K562 (cell line): ENCODE results near the gene PYDC1. TPM values are rescaled to one million over a fixed set of nuclear protein-coding genes. Genes with fewer than 3 reads are reported as not detected.

Source experiments
- ASH1L ChIP-seq: fragments of 450-650 bp; IDR thresholded peaks from 2 replicates; pipeline ENCODE4 v1.6.1; 2018; ENCODE audit warnings: borderline replicate concordance, mild to moderate bottlenecking, low read depth; ENCODE audit not compliant: partially characterized antibody
- CBX1 ChIP-seq: sonication (generic); IDR thresholded peaks from 2 replicates; pipeline ENCODE4 v1.6.1; 2016; ENCODE audit warnings: antibody characterized with exemption, low read depth, mild to moderate bottlenecking
- FOSL1 ChIP-seq: fragments of 200-800 bp; sonication (Bioruptor generic); conservative IDR thresholded peaks from 2 replicates; pipeline ENCODE4 v1.6.1; 2016; ENCODE audit warnings: missing genetic modification characterization, missing compliant biosample characterization
- HDGF ChIP-seq: fragments of 450-650 bp; IDR thresholded peaks from 2 replicates; pipeline ENCODE4 v1.6.1; 2016
- HOXB6 ChIP-seq: fragments of 250-450 bp; sonication (Bioruptor Pico); IDR thresholded peaks from 2 replicates; pipeline ENCODE4 v1.5.1; 2022; ENCODE audit warnings: mild to moderate bottlenecking, borderline replicate concordance
- KDM2B ChIP-seq: fragments of 250-450 bp; sonication (Bioruptor Pico); IDR thresholded peaks from 2 replicates; pipeline ENCODE4 v1.8.0; 2021; ENCODE audit warnings: mild to moderate bottlenecking, moderate library complexity
- KDM5B ChIP-seq: fragments of 200-600 bp; sonication (generic); IDR thresholded peaks from 2 replicates; pipeline ENCODE4 v1.6.1; 2012; ENCODE audit warnings: low read depth, mild to moderate bottlenecking, moderate library complexity, low read length, control low read depth, inconsistent platforms; ENCODE audit not compliant: insufficient replicate concordance
- MCM2 ChIP-seq: fragments of 450-650 bp; IDR thresholded peaks from 2 replicates; pipeline ENCODE4 v1.6.1; 2017; ENCODE audit warnings: low read depth, mild to moderate bottlenecking
- MECOM ChIP-seq: fragments of 250-450 bp; sonication (Bioruptor Pico); IDR thresholded peaks from 2 replicates; pipeline ENCODE4 v1.8.0; 2022; ENCODE audit warnings: inconsistent platforms
- MEF2D ChIP-seq: conservative IDR thresholded peaks from 2 replicates; pipeline ENCODE4 v1.6.1; 2016; ENCODE audit warnings: low read depth, missing genetic modification characterization, missing compliant biosample characterization
- MTF1 ChIP-seq: fragments of 250-450 bp; sonication (Bioruptor Pico); IDR thresholded peaks from 2 replicates; pipeline ENCODE4 v1.9.0; 2021; ENCODE audit warnings: moderate library complexity, mild to moderate bottlenecking, inconsistent platforms, borderline replicate concordance
- POLR2AphosphoS2 ChIP-seq: IDR thresholded peaks from 2 replicates; pipeline ENCODE4 v1.6.1; 2012; ENCODE audit warnings: low read length, improper control_type of control experiment
- RAD51 ChIP-seq: fragments of 450-650 bp; IDR thresholded peaks from 2 replicates; pipeline ENCODE4 v1.7.1; 2016; ENCODE audit warnings: low read depth, mild to moderate bottlenecking, borderline replicate concordance
- TBL1XR1 ChIP-seq, 2 experiments: IDR thresholded peaks; 2 replicates each; pipeline ENCODE4 v1.6.1; 2012; ENCODE audit warnings: improper control_type of control experiment in 2 of 2, low read length in 2 of 2, mild to moderate bottlenecking in 1 of 2
- TGIF2 ChIP-seq: sonication (generic); formaldehyde crosslinking; IDR thresholded peaks from 2 replicates; pipeline ENCODE4 v1.8.1; 2022; ENCODE audit warnings: mild to moderate bottlenecking, missing genetic modification reagents, moderate library complexity
- ZBED1 ChIP-seq: IDR thresholded peaks from 2 replicates; pipeline ENCODE4 v1.6.1; 2014
- ZFPM2 ChIP-seq: fragments of 250-450 bp; sonication (Bioruptor Pico); IDR thresholded peaks from 2 replicates; pipeline ENCODE4 v1.5.1; 2022; ENCODE audit warnings: mild to moderate bottlenecking
- ZKSCAN1 ChIP-seq: fragments of 150-350 bp; IDR thresholded peaks from 2 replicates; pipeline ENCODE4 v1.6.1; 2016; ENCODE audit warnings: low read depth, low read length
- ZNF124 ChIP-seq: sonication (generic); formaldehyde crosslinking; IDR thresholded peaks from 2 replicates; pipeline ENCODE4 v1.8.1; 2022; ENCODE audit warnings: missing genetic modification reagents
- ZNF41 ChIP-seq: fragments of 250-450 bp; sonication (Bioruptor Pico); conservative IDR thresholded peaks from 2 replicates; pipeline ENCODE4 v1.4.0; 2020; ENCODE audit warnings: mild to moderate bottlenecking
- ZNF75A ChIP-seq: fragments of 450-650 bp; formaldehyde crosslinking; IDR thresholded peaks from 2 replicates; pipeline ENCODE4 v1.4.0; 2020; ENCODE audit warnings: mild to moderate bottlenecking
- ZZZ3 ChIP-seq: fragments of 450-650 bp; IDR thresholded peaks from 2 replicates; pipeline ENCODE4 v1.6.1; 2016; ENCODE audit warnings: antibody characterized with exemption, mild to moderate bottlenecking, moderate library complexity
- polyA plus RNA-seq, 8 experiments: library from polyadenylated mRNA; depleted of rRNA in 4 of 8; stranded (reverse) in 5 of 8; unstranded in 3 of 8; fragments of >200 nt; fragmentation: Nextera tagmentation in 2 of 8; fragmentation: Illumina TruSeq in 1 of 8; extraction: Ambion mirVana in 2 of 8; extraction: Trizol in 1 of 8; gene quantifications; 2 replicates each; pipeline versions ENCODE4 v1.2.1 to v1.2.3, GENCODE V29; 2011 to 2014; ENCODE audit warnings: inconsistent platforms in 1 of 8, missing spikeins in 1 of 8
- total RNA-seq, 7 experiments: library from RNA; depleted of rRNA in 6 of 7; stranded (reverse); fragments of >200 nt in 6 of 7; fragmentation: Illumina TruSeq in 2 of 7; extraction: Trizol in 2 of 7; gene quantifications; 2 replicates each; pipeline versions ENCODE4 v1.2.1 to v1.2.3, GENCODE V29; 2011 to 2021; ENCODE audit warnings: low replicate concordance in 1 of 7
- TF ChIP-seq, protein P1 (sequence below): fragments of 450-650 bp; IDR thresholded peaks from 2 replicates; pipeline ENCODE4 v1.6.1; 2017; ENCODE audit warnings: mild to moderate bottlenecking, moderate library complexity
- TF ChIP-seq, protein P2 (sequence below): fragments of 200-400 bp; formaldehyde crosslinking; IDR thresholded peaks from 2 replicates; pipeline ENCODE4 v1.6.1; 2017; ENCODE audit warnings: mild to moderate bottlenecking, low read depth, low read length, moderate library complexity
- TF ChIP-seq, protein P3 (sequence below): fragments of 450-650 bp; formaldehyde crosslinking; IDR thresholded peaks from 2 replicates; pipeline ENCODE4 v1.4.0; 2020; ENCODE audit warnings: mild to moderate bottlenecking
- TF ChIP-seq, protein P4 (sequence below), 3 experiments: IDR thresholded peaks in 2 of 3; conservative IDR thresholded peaks in 1 of 3; 2 replicates each; pipeline ENCODE4 v1.5.1; 2011 to 2012; ENCODE audit warnings: low read length in 3 of 3, mild to moderate bottlenecking in 3 of 3, control low read depth in 2 of 3, improper control_type of control experiment in 1 of 3, inconsistent platforms in 1 of 3, low read depth in 1 of 3, mixed read lengths in 1 of 3, moderate library complexity in 1 of 3; ENCODE audit not compliant: insufficient read depth in 2 of 3

Gene PYDC1
- total and polyA plus RNA-seq, 9 of the 15 experiments (the other 6 are each of a cell fraction or from before 2014, with no cell fraction given), result not detected

DNA sequence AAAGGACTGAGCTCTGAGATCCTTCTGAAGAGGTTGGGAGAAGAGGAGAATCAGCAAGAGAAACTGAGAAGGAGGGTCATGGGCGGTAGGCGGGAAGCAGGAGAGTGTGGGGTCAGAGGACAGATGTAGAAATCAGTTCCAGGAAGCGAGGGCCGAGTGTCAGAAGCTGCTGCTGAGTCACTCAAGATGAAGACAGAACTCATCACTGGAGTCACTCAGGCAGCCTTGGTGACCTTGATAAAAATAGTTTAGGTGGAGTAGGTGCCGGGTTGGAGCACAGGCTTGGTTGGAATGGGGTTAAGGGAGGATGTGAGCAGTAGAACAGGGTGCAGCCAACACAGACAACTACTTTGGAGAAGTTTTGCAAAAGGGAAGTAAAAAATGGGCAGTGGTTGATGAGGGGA lies 36.7 kb upstream of the PYDC1 start (continued):
- no peak for TF ChIP-seq POLR2AphosphoS2
- TF ChIP-seq RAD51, result no peak
- no peak for TF ChIP-seq MCM2
- no peak for TF ChIP-seq ZNF75A (CRISPR knock-in tag)
- no peak for TF ChIP-seq ASH1L
- no peak for TF ChIP-seq ZNF41 (CRISPR knock-in tag)
- TF ChIP-seq HDGF, result no peak
- no peak for TF ChIP-seq ZKSCAN1
- no peak for TF ChIP-seq MTF1 (CRISPR knock-in tag)
- no peak for TF ChIP-seq KDM2B
- TF ChIP-seq ZFPM2 (CRISPR knock-in tag), result no peak
- peak; percentile 90; the same call in 1 of the 2 replicates for TF ChIP-seq MECOM (CRISPR knock-in tag)
- TF ChIP-seq, protein P1, sequence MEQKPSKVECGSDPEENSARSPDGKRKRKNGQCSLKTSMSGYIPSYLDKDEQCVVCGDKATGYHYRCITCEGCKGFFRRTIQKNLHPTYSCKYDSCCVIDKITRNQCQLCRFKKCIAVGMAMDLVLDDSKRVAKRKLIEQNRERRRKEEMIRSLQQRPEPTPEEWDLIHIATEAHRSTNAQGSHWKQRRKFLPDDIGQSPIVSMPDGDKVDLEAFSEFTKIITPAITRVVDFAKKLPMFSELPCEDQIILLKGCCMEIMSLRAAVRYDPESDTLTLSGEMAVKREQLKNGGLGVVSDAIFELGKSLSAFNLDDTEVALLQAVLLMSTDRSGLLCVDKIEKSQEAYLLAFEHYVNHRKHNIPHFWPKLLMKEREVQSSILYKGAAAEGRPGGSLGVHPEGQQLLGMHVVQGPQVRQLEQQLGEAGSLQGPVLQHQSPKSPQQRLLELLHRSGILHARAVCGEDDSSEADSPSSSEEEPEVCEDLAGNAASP, result no peak
- TF ChIP-seq CBX1, result no peak
- TF ChIP-seq, protein P2, sequence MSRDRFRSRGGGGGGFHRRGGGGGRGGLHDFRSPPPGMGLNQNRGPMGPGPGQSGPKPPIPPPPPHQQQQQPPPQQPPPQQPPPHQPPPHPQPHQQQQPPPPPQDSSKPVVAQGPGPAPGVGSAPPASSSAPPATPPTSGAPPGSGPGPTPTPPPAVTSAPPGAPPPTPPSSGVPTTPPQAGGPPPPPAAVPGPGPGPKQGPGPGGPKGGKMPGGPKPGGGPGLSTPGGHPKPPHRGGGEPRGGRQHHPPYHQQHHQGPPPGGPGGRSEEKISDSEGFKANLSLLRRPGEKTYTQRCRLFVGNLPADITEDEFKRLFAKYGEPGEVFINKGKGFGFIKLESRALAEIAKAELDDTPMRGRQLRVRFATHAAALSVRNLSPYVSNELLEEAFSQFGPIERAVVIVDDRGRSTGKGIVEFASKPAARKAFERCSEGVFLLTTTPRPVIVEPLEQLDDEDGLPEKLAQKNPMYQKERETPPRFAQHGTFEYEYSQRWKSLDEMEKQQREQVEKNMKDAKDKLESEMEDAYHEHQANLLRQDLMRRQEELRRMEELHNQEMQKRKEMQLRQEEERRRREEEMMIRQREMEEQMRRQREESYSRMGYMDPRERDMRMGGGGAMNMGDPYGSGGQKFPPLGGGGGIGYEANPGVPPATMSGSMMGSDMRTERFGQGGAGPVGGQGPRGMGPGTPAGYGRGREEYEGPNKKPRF, result no peak
- TF ChIP-seq MEF2D (tag), result 0 out of 2 replicates have a peak, but pooled peaks have one; percentile 69
- TF ChIP-seq, protein P3, sequence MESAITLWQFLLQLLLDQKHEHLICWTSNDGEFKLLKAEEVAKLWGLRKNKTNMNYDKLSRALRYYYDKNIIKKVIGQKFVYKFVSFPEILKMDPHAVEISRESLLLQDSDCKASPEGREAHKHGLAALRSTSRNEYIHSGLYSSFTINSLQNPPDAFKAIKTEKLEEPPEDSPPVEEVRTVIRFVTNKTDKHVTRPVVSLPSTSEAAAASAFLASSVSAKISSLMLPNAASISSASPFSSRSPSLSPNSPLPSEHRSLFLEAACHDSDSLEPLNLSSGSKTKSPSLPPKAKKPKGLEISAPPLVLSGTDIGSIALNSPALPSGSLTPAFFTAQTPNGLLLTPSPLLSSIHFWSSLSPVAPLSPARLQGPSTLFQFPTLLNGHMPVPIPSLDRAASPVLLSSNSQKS (CRISPR knock-in tag), result no peak
- peak; percentile 87 for TF ChIP-seq FOSL1 (tag)
- TF ChIP-seq TGIF2 (CRISPR knock-in tag), result no peak
- no peak for TF ChIP-seq ZBED1
- TF ChIP-seq TBL1XR1 (IDR thresholded peaks at IDR 0.05; ENCODE audit: low read length in 2 of 2), result peak in 1 of 2 experiments; percentile 81; a peak in 2 of 4 replicates
- no peak for TF ChIP-seq ZNF124
- no peak for TF ChIP-seq HOXB6 (CRISPR knock-in tag)
- no peak for TF ChIP-seq ZZZ3
- TF ChIP-seq, protein P4, sequence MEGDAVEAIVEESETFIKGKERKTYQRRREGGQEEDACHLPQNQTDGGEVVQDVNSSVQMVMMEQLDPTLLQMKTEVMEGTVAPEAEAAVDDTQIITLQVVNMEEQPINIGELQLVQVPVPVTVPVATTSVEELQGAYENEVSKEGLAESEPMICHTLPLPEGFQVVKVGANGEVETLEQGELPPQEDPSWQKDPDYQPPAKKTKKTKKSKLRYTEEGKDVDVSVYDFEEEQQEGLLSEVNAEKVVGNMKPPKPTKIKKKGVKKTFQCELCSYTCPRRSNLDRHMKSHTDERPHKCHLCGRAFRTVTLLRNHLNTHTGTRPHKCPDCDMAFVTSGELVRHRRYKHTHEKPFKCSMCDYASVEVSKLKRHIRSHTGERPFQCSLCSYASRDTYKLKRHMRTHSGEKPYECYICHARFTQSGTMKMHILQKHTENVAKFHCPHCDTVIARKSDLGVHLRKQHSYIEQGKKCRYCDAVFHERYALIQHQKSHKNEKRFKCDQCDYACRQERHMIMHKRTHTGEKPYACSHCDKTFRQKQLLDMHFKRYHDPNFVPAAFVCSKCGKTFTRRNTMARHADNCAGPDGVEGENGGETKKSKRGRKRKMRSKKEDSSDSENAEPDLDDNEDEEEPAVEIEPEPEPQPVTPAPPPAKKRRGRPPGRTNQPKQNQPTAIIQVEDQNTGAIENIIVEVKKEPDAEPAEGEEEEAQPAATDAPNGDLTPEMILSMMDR (IDR thresholded peaks at IDR 0.05 in 2 of 3, conservative IDR thresholded peaks at IDR 0.05 in 1 of 3; ENCODE audit: insufficient read depth in 2 of 3, low read depth in 1 of 3, low read length in 3 of 3), result no peak; a peak in 1 of 6 replicates
- peak; percentile 39 for TF ChIP-seq KDM5B
